Neural crest cell (in vitro differentiated cells): ENCODE data around the gene CACNG4. TPM values are rescaled to one million over a fixed set of nuclear protein-coding genes. Genes with fewer than 3 reads are reported as not detected.
A peak's percentile ranks its signal among the peaks of the same experiment; 100 is the strongest.

Experiments
- DNase-seq: peaks from one replicate; pipeline ENCODE4 v3.0.0; 2021; ENCODE audit warnings: low read depth, mixed read lengths, low spot score
- H3K27ac Mint-ChIP-seq: one replicate; pipeline ENCODE4 v1.8.0; 2021; ENCODE audit warnings: mild to moderate bottlenecking, mixed read lengths; ENCODE audit not compliant: unreplicated experiment
- H3K27me3 Mint-ChIP-seq: 2 replicates; pipeline ENCODE4 v1.8.0; 2021; ENCODE audit warnings: low read depth, mild to moderate bottlenecking, mixed read lengths
- H3K36me3 Mint-ChIP-seq: 2 replicates; pipeline ENCODE4 v1.8.0; 2021; ENCODE audit warnings: low read depth, mild to moderate bottlenecking, mixed read lengths
- H3K4me1 Mint-ChIP-seq: 2 replicates; pipeline ENCODE4 v1.8.0; 2021; ENCODE audit warnings: mixed read lengths
- H3K4me3 Mint-ChIP-seq: one replicate; pipeline ENCODE4 v1.8.0; 2021; ENCODE audit warnings: mild to moderate bottlenecking, mixed read lengths
- H3K9me3 Mint-ChIP-seq: 2 replicates; pipeline ENCODE4 v1.8.0; 2021; ENCODE audit warnings: mixed read lengths
- CTCF ChIP-seq: fragments of 200-600 bp; sonication (generic); conservative IDR thresholded peaks from 2 replicates; pipeline ENCODE4 v1.5.0; 2021; ENCODE audit warnings: antibody characterized with exemption, mild to moderate bottlenecking
- total RNA-seq: library from RNA; stranded (reverse); gene quantifications from 2 replicates; pipeline ENCODE4 v1.2.1, GENCODE V29; 2021

Gene CACNG4
- total RNA-seq, 1 donor from 2014 or later, result 38.4 TPM

- peak; percentile 52 for DNase-seq
- Mint-ChIP-seq H3K4me1 (peaks cover 29% of the 10 kb centered on the region), H3K27me3 (peaks cover 67% of the 10 kb centered on the region), H3K27ac (peak overlapping the region; percentile 92), H3K9me3 (no peaks in the 10 kb centered on the region), H3K4me3 (peak overlapping the region; percentile 89), H3K36me3 (no peaks in the 10 kb centered on the region)
- no peak for TF ChIP-seq CTCF
Observed at GRCh38 chr17:66964930-66965800, 658 bp downstream of the CACNG4 start.

DNA sequence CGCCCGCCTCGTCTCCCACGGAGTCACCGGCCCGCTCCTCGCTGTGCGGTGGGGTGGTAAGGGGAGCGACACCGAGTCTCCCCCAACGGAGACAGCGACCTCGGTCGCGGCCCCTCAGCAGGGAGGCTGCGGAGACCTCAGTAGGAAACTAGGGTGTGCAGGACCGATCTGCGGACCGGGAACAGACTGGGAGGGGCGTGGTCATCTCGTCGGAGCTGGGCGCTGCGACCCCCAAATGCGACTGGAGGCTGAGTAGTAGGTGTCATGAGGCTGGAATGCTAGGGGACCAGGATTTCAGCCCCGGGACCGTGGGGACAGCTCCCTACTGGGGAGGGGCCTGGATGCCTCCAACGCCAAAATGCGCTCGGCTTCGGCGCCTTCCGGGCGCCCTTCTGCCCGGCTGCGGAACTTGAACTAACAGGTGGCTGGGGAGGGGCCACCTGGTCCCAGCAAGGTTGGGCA is 1.3 kb downstream of the CACNG4 start:
- H3K4me1 Mint-ChIP-seq, result peaks cover 35% of the 10 kb centered on the region
- no peak overlapping the region for H3K27ac Mint-ChIP-seq
- no peaks in the 10 kb centered on the region for H3K9me3 Mint-ChIP-seq
- DNase-seq, result no peak
- peak overlapping the region; percentile 89 for H3K4me3 Mint-ChIP-seq
- no peak for TF ChIP-seq CTCF
- peaks cover 60% of the 10 kb centered on the region for H3K27me3 Mint-ChIP-seq
- no peaks in the 10 kb centered on the region for H3K36me3 Mint-ChIP-seq

GRCh38 chr17:66966298-66966697 is 1.8 kb downstream of the CACNG4 start:
- peak overlapping the region; percentile 89 for H3K4me3 Mint-ChIP-seq
- no peaks in the 10 kb centered on the region for H3K36me3 Mint-ChIP-seq
- no peaks in the 10 kb centered on the region for H3K9me3 Mint-ChIP-seq
- H3K27me3 Mint-ChIP-seq, result peaks cover 58% of the 10 kb centered on the region
- TF ChIP-seq CTCF, result no peak
- H3K27ac Mint-ChIP-seq, result no peak overlapping the region
- no peak for DNase-seq
- peaks cover 38% of the 10 kb centered on the region for H3K4me1 Mint-ChIP-seq

DNA sequence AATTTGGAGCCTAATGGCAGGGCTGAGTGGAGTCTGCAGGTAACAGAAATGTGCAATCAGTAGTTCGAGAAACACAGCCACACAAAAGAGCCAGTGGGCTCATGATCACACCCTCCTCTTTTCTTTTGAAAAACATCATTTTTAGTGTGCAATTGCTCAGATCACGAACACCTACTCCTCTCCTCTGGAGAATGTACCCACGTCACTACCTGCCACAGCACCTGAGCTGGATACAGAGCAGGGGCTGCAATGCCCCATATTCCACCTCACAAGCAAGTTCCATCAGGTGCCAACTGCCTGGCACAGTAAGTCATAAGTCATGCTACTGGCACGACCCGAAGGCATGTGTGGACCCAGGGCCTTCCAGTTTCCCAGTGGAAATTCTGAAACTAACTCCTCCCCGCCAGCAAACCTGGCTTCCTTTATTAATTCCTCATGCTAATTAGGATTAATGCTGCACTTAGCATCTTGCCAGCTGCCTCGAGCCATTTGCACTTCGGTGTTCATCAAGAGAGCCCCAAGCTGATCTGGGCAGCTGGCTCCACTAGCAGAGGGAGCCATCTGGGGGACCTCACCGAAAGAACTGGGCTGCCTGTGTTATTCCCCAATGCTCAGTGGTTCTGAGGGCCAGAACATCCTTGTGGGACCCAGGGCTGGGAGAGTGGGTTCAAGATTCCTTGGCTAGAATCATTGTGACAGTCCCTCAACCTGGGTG is 2.4 kb downstream of the CACNG4 start:
- H3K4me3 Mint-ChIP-seq, result peak overlapping the region; percentile 89
- peaks cover 55% of the 10 kb centered on the region for H3K27me3 Mint-ChIP-seq
- H3K9me3 Mint-ChIP-seq, result no peaks in the 10 kb centered on the region
- peaks cover 43% of the 10 kb centered on the region for H3K4me1 Mint-ChIP-seq
- no peak overlapping the region for H3K27ac Mint-ChIP-seq
- DNase-seq, result no peak
- peaks cover 2% of the 10 kb centered on the region for H3K36me3 Mint-ChIP-seq
- no peak for TF ChIP-seq CTCF

GRCh38 chr17:66967837-66968543 is 3.5 kb downstream of the CACNG4 start:
- no peak for TF ChIP-seq CTCF
- H3K4me3 Mint-ChIP-seq, result peak overlapping the region; percentile 89
- peaks cover 44% of the 10 kb centered on the region for H3K27me3 Mint-ChIP-seq
- H3K9me3 Mint-ChIP-seq, result no peaks in the 10 kb centered on the region
- H3K4me1 Mint-ChIP-seq, result peaks cover 44% of the 10 kb centered on the region
- H3K27ac Mint-ChIP-seq, result no peak overlapping the region
- H3K36me3 Mint-ChIP-seq, result peaks cover 3% of the 10 kb centered on the region
- DNase-seq, result no peak
